ENCODE results near the gene GPANK1. TPM values are rescaled to one million over a fixed set of nuclear protein-coding genes. Genes with fewer than 3 reads are reported as not detected.

The GPANK1 gene
- total RNA-seq, 1 donor from 2014 or later = 19.2 TPM

- intact Hi-C loops (cut with micrococcal nuclease) = no loop called here
- no peak overlapping the region for H3K27ac ChIP-seq (replicated peaks)
- no peaks in the 10 kb centered on the region for H3K9me3 ChIP-seq (replicated peaks)
- DNase-seq = no peak
- TF ChIP-seq CTCF (IDR thresholded peaks at IDR 0.05; ENCODE audit: borderline replicate concordance) = no peak
- peaks cover 33% of the 10 kb centered on the region for H3K36me3 ChIP-seq
- no peaks in the 10 kb centered on the region for H3K27me3 ChIP-seq (ENCODE audit: low read depth)
- H3K4me1 ChIP-seq = peaks cover 27% of the 10 kb centered on the region
- no peak overlapping the region for H3K4me3 ChIP-seq
Measured at GRCh38 chr6:31683591-31683990, 18.8 kb upstream of the GPANK1 start.

GRCh38 chr6:31681135-31681671 lies 16.4 kb upstream of the GPANK1 start:
- H3K27ac ChIP-seq (replicated peaks) = peak overlapping the region; percentile 72
- intact Hi-C loops (cut with micrococcal nuclease) = no loop called here
- TF ChIP-seq CTCF (IDR thresholded peaks at IDR 0.05; ENCODE audit: borderline replicate concordance) = peak; percentile 19

GRCh38 chr6:31680226-31681134 lies 15.7 kb upstream of the GPANK1 start, which contains the start of gene LY6G5C:
LY6G5C (minus strand) TSS chr6:31681067; CDS start chr6:31680373, 694 bp downstream.
- DNase-seq = peak; percentile 77
- intact Hi-C loops (cut with micrococcal nuclease) = no loop called here

More at GRCh38 chr6:31681135-31681671, 16.4 kb upstream of the GPANK1 start:
- no peaks in the 10 kb centered on the region for H3K27me3 ChIP-seq (ENCODE audit: low read depth)
- no peaks in the 10 kb centered on the region for H3K9me3 ChIP-seq (replicated peaks)
- peaks cover 9% of the 10 kb centered on the region for H3K36me3 ChIP-seq
- peak overlapping the region; percentile 74 for H3K4me3 ChIP-seq
- H3K4me1 ChIP-seq = peaks cover 27% of the 10 kb centered on the region
- peak; percentile 38 for DNase-seq

GRCh38 chr6:31677955-31678354 lies 13.2 kb upstream of the GPANK1 start:
- no peaks in the 10 kb centered on the region for H3K27me3 ChIP-seq (ENCODE audit: low read depth)
- intact Hi-C loops (cut with micrococcal nuclease) = no loop called here
- H3K4me3 ChIP-seq = no peak overlapping the region
- TF ChIP-seq CTCF (IDR thresholded peaks at IDR 0.05; ENCODE audit: borderline replicate concordance) = no peak
- no peaks in the 10 kb centered on the region for H3K9me3 ChIP-seq (replicated peaks)
- H3K36me3 ChIP-seq = peaks cover 10% of the 10 kb centered on the region
- H3K4me1 ChIP-seq = peaks cover 23% of the 10 kb centered on the region
- H3K27ac ChIP-seq (replicated peaks) = no peak overlapping the region
- no peak for DNase-seq

More at GRCh38 chr6:31680226-31681134, 15.7 kb upstream of the GPANK1 start, which contains the start of gene LY6G5C:
- TF ChIP-seq CTCF (IDR thresholded peaks at IDR 0.05; ENCODE audit: borderline replicate concordance) = peak; percentile 81
- H3K4me1 ChIP-seq = peaks cover 27% of the 10 kb centered on the region
- H3K36me3 ChIP-seq = peaks cover 7% of the 10 kb centered on the region
- peak within 1 kb of the TSS; percentile 72 for H3K27ac ChIP-seq (replicated peaks)
- H3K27me3 ChIP-seq (ENCODE audit: low read depth) = no peaks in the 10 kb centered on the region
- no peaks in the 10 kb centered on the region for H3K9me3 ChIP-seq (replicated peaks)
- H3K4me3 ChIP-seq = peak within 1 kb of the TSS; percentile 74

- no peak for TF ChIP-seq CTCF (IDR thresholded peaks at IDR 0.05; ENCODE audit: borderline replicate concordance)
- H3K27ac ChIP-seq (replicated peaks) = no peak overlapping the region
- peaks cover 21% of the 10 kb centered on the region for H3K36me3 ChIP-seq
- H3K4me3 ChIP-seq = no peak overlapping the region
- no peak for DNase-seq
- H3K4me1 ChIP-seq = peaks cover 18% of the 10 kb centered on the region
- H3K27me3 ChIP-seq (ENCODE audit: low read depth) = no peaks in the 10 kb centered on the region
- no peaks in the 10 kb centered on the region for H3K9me3 ChIP-seq (replicated peaks)
- intact Hi-C loops (cut with micrococcal nuclease) = no loop called here
Measured at GRCh38 chr6:31676904-31677303, 12.1 kb upstream of the GPANK1 start.
